IMR-90 (cell line): ENCODE data around the gene NFE2. TPM values are rescaled to one million over a fixed set of nuclear protein-coding genes. Genes with fewer than 3 reads are reported as not detected.

Source experiments
- ATAC-seq: fragments of 200-7000 bp; cut with Tn5 transposase; 2 replicates; pipeline ENCODE4 v1.9.1; 2020; ENCODE audit warnings: low read depth, mild to moderate bottlenecking, moderate library complexity
- BruUV-seq: library from RNA; stranded (reverse); fragments of 400-500 nt; replicated peaks from 2 replicates; lab custom pipeline; 2021; lab: Mats Ljungman, UMichigan
- CTCF ChIA-PET: fragments of 300-600 bp; formaldehyde crosslinking; extraction: SDS; loops from one replicate; lab custom pipeline; 2021; ENCODE audit warnings: antibody characterized with exemption; lab: Yijun Ruan, JAX
- POLR2A ChIA-PET: fragments of 300-600 bp; sonication (Branson Sonifier 250); formaldehyde crosslinking; loops from one replicate; lab custom pipeline; 2022; ENCODE audit warnings: antibody characterized with exemption; ENCODE audit not compliant: unreplicated experiment; lab: Charles Lee
- DNase-seq: peaks from one replicate; pipeline ENCODE4 v3.0.0; 2013
- H2AFZ ChIP-seq: replicated peaks from 2 replicates; pipeline ENCODE3; 2013; ENCODE audit warnings: low read length, mild to moderate bottlenecking; ENCODE audit not compliant: poor library complexity
- H2AK5ac ChIP-seq: 2 replicates; pipeline ENCODE4 v1.6.1; 2013; ENCODE audit warnings: low read depth, low read length, inconsistent platforms
- H2AK9ac ChIP-seq: replicated peaks from 2 replicates; pipeline ENCODE3; 2013; ENCODE audit warnings: mild to moderate bottlenecking, low read depth, low read length, moderate library complexity; ENCODE audit not compliant: poor library complexity
- H2BK120ac ChIP-seq: 2 replicates; pipeline ENCODE4 v1.6.1; 2013; ENCODE audit warnings: low read depth, low read length, inconsistent platforms
- H2BK15ac ChIP-seq: 3 replicates; pipeline ENCODE4 v1.6.1; 2013; ENCODE audit warnings: low read depth, low read length, inconsistent platforms
- H2BK20ac ChIP-seq: 2 replicates; pipeline ENCODE4 v1.6.1; 2013; ENCODE audit warnings: low read depth, mild to moderate bottlenecking, inconsistent platforms, low read length, moderate library complexity
- H2BK5ac ChIP-seq: 2 replicates; pipeline ENCODE4 v1.6.1; 2013; ENCODE audit warnings: mild to moderate bottlenecking, low read depth, low read length, inconsistent platforms; ENCODE audit not compliant: poor library complexity, severe bottlenecking
- H3K14ac ChIP-seq: replicated peaks from 2 replicates; pipeline ENCODE4 v1.6.1; 2013; ENCODE audit warnings: low read depth, low read length, inconsistent platforms
- H3K18ac ChIP-seq: 2 replicates; pipeline ENCODE4 v1.6.1; 2013; ENCODE audit warnings: low read depth, low read length, control low read depth
- H3K23ac ChIP-seq: 2 replicates; pipeline ENCODE4 v1.6.1; 2013; ENCODE audit warnings: low read depth, low read length, inconsistent platforms
- H3K27ac ChIP-seq: 2 replicates; pipeline ENCODE4 v1.5.1; 2013; ENCODE audit warnings: mild to moderate bottlenecking, control low read depth, low read length; ENCODE audit not compliant: insufficient read depth
- H3K27me3 ChIP-seq: 2 replicates; pipeline ENCODE4 v1.6.1; 2013; ENCODE audit warnings: low read length; ENCODE audit not compliant: control insufficient read depth, insufficient read depth
- H3K36me3 ChIP-seq: 2 replicates; pipeline ENCODE4 v1.6.1; 2013; ENCODE audit warnings: low read length, mixed read lengths; ENCODE audit not compliant: control insufficient read depth, insufficient read depth
- H3K4ac ChIP-seq: 2 replicates; pipeline ENCODE4 v1.6.1; 2013; ENCODE audit warnings: low read depth, low read length, inconsistent platforms
- H3K4me1 ChIP-seq: 2 replicates; pipeline ENCODE4 v1.6.1; 2013; ENCODE audit warnings: low read length, mixed read lengths; ENCODE audit not compliant: control insufficient read depth, insufficient read depth
- H3K4me2 ChIP-seq: 2 replicates; pipeline ENCODE4 v1.6.1; 2013; ENCODE audit warnings: low read depth, mild to moderate bottlenecking, control low read depth, low read length, moderate library complexity
- H3K4me3 ChIP-seq: 2 replicates; pipeline ENCODE4 v1.5.1; 2013; ENCODE audit warnings: low read depth, mild to moderate bottlenecking, control low read depth, low read length, moderate library complexity; ENCODE audit not compliant: insufficient read depth
- H3K56ac ChIP-seq: 2 replicates; pipeline ENCODE4 v1.6.1; 2013; ENCODE audit warnings: low read length, inconsistent platforms; ENCODE audit not compliant: insufficient read depth; ENCODE audit errors: extremely low read depth
- H3K79me1 ChIP-seq, 2 experiments: 2 replicates each; pipeline ENCODE4 v1.6.1; 2013; ENCODE audit warnings: low read length in 2 of 2, inconsistent platforms in 1 of 2, low read depth in 1 of 2
- H3K9ac ChIP-seq: 2 replicates; pipeline ENCODE4 v1.6.1; 2013; ENCODE audit warnings: low read depth, low read length, control low read depth
- H3K9me1 ChIP-seq: 2 replicates; pipeline ENCODE4 v1.6.1; 2013; ENCODE audit warnings: low read length, inconsistent platforms; ENCODE audit not compliant: insufficient read depth
- H3K9me3 ChIP-seq: 2 replicates; pipeline ENCODE4 v1.6.1; 2013; ENCODE audit warnings: low read length; ENCODE audit not compliant: control insufficient read depth, insufficient read depth
- H4K20me1 ChIP-seq: 2 replicates; pipeline ENCODE4 v1.6.1; 2013; ENCODE audit warnings: low read length, inconsistent platforms; ENCODE audit not compliant: insufficient read depth
- H4K5ac ChIP-seq: 2 replicates; pipeline ENCODE4 v1.6.1; 2013; ENCODE audit warnings: mild to moderate bottlenecking, low read depth, low read length, control low read depth
- H4K8ac ChIP-seq, 2 experiments: 2 replicates each; pipeline ENCODE4 v1.6.1; 2013; ENCODE audit warnings: low read depth in 2 of 2, low read length in 2 of 2, control low read depth in 1 of 2, inconsistent platforms in 1 of 2
- H4K91ac ChIP-seq: 2 replicates; pipeline ENCODE4 v1.6.1; 2013; ENCODE audit warnings: low read depth, low read length, inconsistent platforms; ENCODE audit not compliant: insufficient read depth
- FOS ChIP-seq: fragments of 150-350 bp; IDR thresholded peaks from 2 replicates; pipeline ENCODE4 v1.6.1; 2016; ENCODE audit warnings: low read depth, low read length
- MAFK ChIP-seq: IDR thresholded peaks from 2 replicates; pipeline ENCODE4 v1.6.1; 2012; ENCODE audit warnings: low read depth, low read length, improper control_type of control experiment
- MXI1 ChIP-seq: IDR thresholded peaks from 2 replicates; pipeline ENCODE4 v1.6.1; 2012; ENCODE audit warnings: low read depth, mild to moderate bottlenecking, low read length, moderate library complexity, borderline replicate concordance
- NFE2L2 ChIP-seq: fragments of 150-350 bp; IDR thresholded peaks from 2 replicates; pipeline ENCODE4 v1.6.1; 2016; ENCODE audit warnings: low read depth, mild to moderate bottlenecking, low read length
- POLR2A ChIP-seq: IDR thresholded peaks from 2 replicates; pipeline ENCODE4 v1.6.1; 2012; ENCODE audit warnings: mild to moderate bottlenecking, low read depth, low read length
- RCOR1 ChIP-seq: IDR thresholded peaks from 2 replicates; pipeline ENCODE4 v1.6.1; 2012; ENCODE audit warnings: mild to moderate bottlenecking, low read length, improper control_type of control experiment; ENCODE audit not compliant: insufficient replicate concordance
- WGBS, 2 experiments: methylation state at CpG; one replicate each; pipeline versions ENCODE4 v1.1.5 to v1.1.7; 2013; ENCODE audit warnings: missing lambda C conversion rate in 2 of 2; ENCODE audit not compliant: insufficient read length in 1 of 2; ENCODE audit errors: extremely low coverage in 2 of 2; 5-methylcytosine and 5-hydroxymethylcytosine counted together
- dilution Hi-C: fragments of 300-500 bp; cut with HindIII; formaldehyde crosslinking; loops from one replicate; pipeline ENCODE4 v1.14.3; 2018; ENCODE audit warnings: low sequenced_read_pairs; ENCODE audit not compliant: unreplicated experiment
- in situ Hi-C: fragments of 300-500 bp; cut with MboI; formaldehyde crosslinking; loops from 3 replicates; pipeline ENCODE4 v1.14.3; 2019; ENCODE audit warnings: low sequenced_read_pairs, inconsistent platforms, mixed read lengths
- intact Hi-C: fragments of 100-400 bp; cut with micrococcal nuclease; formaldehyde crosslinking; loops from 2 replicates; pipeline ENCODE4 v1.10.0; 2022
- polyA plus RNA-seq, 3 experiments: library from polyadenylated mRNA; depleted of rRNA; stranded (reverse); fragments of >200 nt; gene quantifications; 2 replicates each; pipeline ENCODE4 v1.2.3, GENCODE V29; 2012; ENCODE audit warnings: low replicate concordance in 1 of 3
- total RNA-seq: library from RNA; depleted of rRNA; stranded (reverse); fragments of >200 nt; gene quantifications from 2 replicates; pipeline ENCODE4 v1.2.3, GENCODE V29; 2012
- TF ChIP-seq, protein P1 (sequence below): fragments of 150-350 bp; IDR thresholded peaks from 2 replicates; pipeline ENCODE4 v1.6.1; 2016; ENCODE audit warnings: low read depth, mild to moderate bottlenecking, low read length, moderate library complexity, borderline replicate concordance

The NFE2 gene
- total and polyA plus RNA-seq, 2 of the 4 experiments (the other 2 are of a cell fraction): 0.18 to 0.32 TPM

GRCh38 chr12:54331461-54331860 is 30.6 kb upstream of the NFE2 start (continued):
- TF ChIP-seq, protein P1, sequence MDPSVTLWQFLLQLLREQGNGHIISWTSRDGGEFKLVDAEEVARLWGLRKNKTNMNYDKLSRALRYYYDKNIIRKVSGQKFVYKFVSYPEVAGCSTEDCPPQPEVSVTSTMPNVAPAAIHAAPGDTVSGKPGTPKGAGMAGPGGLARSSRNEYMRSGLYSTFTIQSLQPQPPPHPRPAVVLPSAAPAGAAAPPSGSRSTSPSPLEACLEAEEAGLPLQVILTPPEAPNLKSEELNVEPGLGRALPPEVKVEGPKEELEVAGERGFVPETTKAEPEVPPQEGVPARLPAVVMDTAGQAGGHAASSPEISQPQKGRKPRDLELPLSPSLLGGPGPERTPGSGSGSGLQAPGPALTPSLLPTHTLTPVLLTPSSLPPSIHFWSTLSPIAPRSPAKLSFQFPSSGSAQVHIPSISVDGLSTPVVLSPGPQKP: no peak
- TF ChIP-seq RCOR1 (no peak), MAFK (no peak), MXI1 (no peak), POLR2A (no peak)

- H2AK5ac ChIP-seq: peak overlapping the region; percentile 57; the same call in 1 of the 2 replicates
- intact Hi-C loops (no loop called here), dilution Hi-C loops (no loop called here), in situ Hi-C loops (no loop called here)
- H3K4me1 ChIP-seq: peaks cover 7% of the 10 kb centered on the region
- no CpG with 5 or more reads among the region's 3 CpGs for WGBS, 2 experiments
- peaks cover 7% of the 10 kb centered on the region for H3K9me1 ChIP-seq
- H3K56ac ChIP-seq: 0 out of 2 replicates have a peak overlapping the region, but pooled peaks have one; percentile 1
- H2BK5ac ChIP-seq: no peak overlapping the region
- peaks cover 21% of the 10 kb centered on the region; the same call in 1 of the 2 replicates for H4K20me1 ChIP-seq
- no peak overlapping the region for H2AK9ac ChIP-seq
- peak overlapping the region; percentile 40 for H2BK120ac ChIP-seq
- DNase-seq (no peak), ATAC-seq (no peak)
- peaks cover 11 to 65% of the 10 kb centered on the region in 2 experiments; a peak in 3 of 4 replicates for H3K79me1 ChIP-seq
- H3K4me2 ChIP-seq: no peak overlapping the region
- no peak overlapping the region for H3K9ac ChIP-seq
- CTCF ChIA-PET: no interaction called here
- peak overlapping the region; percentile 69; the same call in 1 of the 2 replicates for H2BK20ac ChIP-seq
- no peak overlapping the region; the same call in 1 of the 2 replicates for H4K91ac ChIP-seq
- no peak overlapping the region for H3K27ac ChIP-seq
- TF ChIP-seq FOS: no peak
- no peak for TF ChIP-seq NFE2L2
- H2BK15ac ChIP-seq: no peak overlapping the region
- no TSS peak for BruUV-seq
- no peak overlapping the region for H4K8ac ChIP-seq
- no peak overlapping the region for H3K4me3 ChIP-seq
- no peaks in the 10 kb centered on the region for H3K9me3 ChIP-seq
- no peak overlapping the region for H3K18ac ChIP-seq
- POLR2A ChIA-PET: no interaction called here
- no peak overlapping the region for H2AFZ ChIP-seq
- 0 out of 2 replicates have a peak, but pooled peaks cover 4% of the 10 kb centered on the region for H3K36me3 ChIP-seq
- H3K4ac ChIP-seq: peak overlapping the region; percentile 45
- H3K27me3 ChIP-seq: no peaks in the 10 kb centered on the region
- peak overlapping the region; percentile 94 for H3K23ac ChIP-seq
- H4K5ac ChIP-seq: no peak overlapping the region
- H3K14ac ChIP-seq: peak overlapping the region; percentile 69; the same call in 1 of the 2 replicates
Measured at GRCh38 chr12:54330442-54330841, 29.6 kb upstream of the NFE2 start.
